Transverse colon (tissue), 4 donors: ENCODE measurements around the gene NADK. TPM values are rescaled to one million over a fixed set of nuclear protein-coding genes. Genes with fewer than 3 reads are reported as not detected.
"Not testable (repeated sequence)": the region's sequence is repeated elsewhere in the genome, so short reads cannot be mapped to it uniquely, and the experiment has no call there.

Source experiments
- DNase-seq: peaks from one replicate; pipeline ENCODE4 v3.0.0-alpha.2; 2019
- H3K27ac ChIP-seq, 4 donors: fragments of 200-600 bp; sonication (generic); 2 replicates each; pipeline ENCODE4 v1.5.1; 2016 to 2018; ENCODE audit warnings: inconsistent platforms in 4 of 4
- H3K27me3 ChIP-seq: fragments of 200-600 bp; sonication (generic); 2 replicates; pipeline ENCODE4 v1.5.1; 2017; ENCODE audit warnings: inconsistent platforms
- H3K36me3 ChIP-seq, 4 donors: fragments of 200-600 bp; sonication (generic); 2 replicates each; pipeline ENCODE4 v1.5.1; 2017 to 2019; ENCODE audit warnings: inconsistent platforms in 4 of 4
- H3K4me1 ChIP-seq, 4 donors: fragments of 200-600 bp; sonication (generic); 2 replicates each; pipeline ENCODE4 v1.5.1; 2017 to 2020; ENCODE audit warnings: inconsistent platforms in 4 of 4
- H3K4me3 ChIP-seq, 4 donors: fragments of 200-600 bp; sonication (generic); 1 replicate in 1 of 4; 2 replicates in 3 of 4; pipeline versions ENCODE4 v1.5.1 to v1.6.1; 2017 to 2019; ENCODE audit warnings: inconsistent platforms in 4 of 4
- H3K9me3 ChIP-seq, 2 donors: fragments of 200-600 bp; sonication (generic); 2 replicates each; pipeline ENCODE4 v1.5.1; 2017 to 2019; ENCODE audit warnings: inconsistent platforms in 2 of 2
- CTCF ChIP-seq, 5 experiments: fragments of 200-600 bp in 3 of 5; fragments of 450-650 bp in 2 of 5; sonication (generic) in 3 of 5; IDR thresholded peaks; 1 replicate in 2 of 5; 2 replicates in 3 of 5; pipeline ENCODE4 v1.5.1; 2016 to 2017; ENCODE audit warnings: antibody characterized with exemption in 5 of 5, inconsistent platforms in 3 of 5, mild to moderate bottlenecking in 2 of 5, moderate library complexity in 1 of 5
- EP300 ChIP-seq: sonication (generic); formaldehyde crosslinking; IDR thresholded peaks from one replicate; pipeline ENCODE4 v1.6.1; 2017; ENCODE audit warnings: antibody characterized with exemption, low read depth
- POLR2A ChIP-seq: fragments of 450-650 bp; IDR thresholded peaks from one replicate; pipeline ENCODE4 v1.6.1; 2016; ENCODE audit warnings: antibody characterized with exemption, mild to moderate bottlenecking, moderate library complexity
- POLR2AphosphoS5 ChIP-seq, 3 donors: sonication (generic); formaldehyde crosslinking; IDR thresholded peaks; one replicate each; pipeline ENCODE4 v1.6.1; 2016; ENCODE audit warnings: antibody characterized with exemption in 3 of 3
- WGBS, 2 donors: methylation state at CpG; one replicate each; pipeline ENCODE4 v1.1.5; 2018; ENCODE audit warnings: low coverage in 1 of 2; 5-methylcytosine and 5-hydroxymethylcytosine counted together
- in situ Hi-C, 4 donors: fragments of 200-750 bp; cut with MboI; loops; one replicate each; pipeline versions ENCODE4 v1.15.0 to v1.15.1; 2017; ENCODE audit warnings: low sequenced_read_pairs in 3 of 4, low pct_ligation_motif_present in 1 of 4, low pct_unique_long_range_greater_than_20kb in 1 of 4
- intact Hi-C: fragments of 100-400 bp; cut with DNase I; formaldehyde crosslinking; loops from one replicate; pipeline ENCODE4 v1.15.1; 2023; ENCODE audit warnings: low total_unique reads
- total RNA-seq, 4 donors: library from RNA; depleted of rRNA; stranded (reverse); fragments of >200 nt; gene quantifications; one replicate each; pipeline ENCODE4 v1.1.0, GENCODE V29; 2016

Gene NADK
- total RNA-seq, 4 donors from 2014 or later, result 129 to 191 (median 152) TPM

DNA sequence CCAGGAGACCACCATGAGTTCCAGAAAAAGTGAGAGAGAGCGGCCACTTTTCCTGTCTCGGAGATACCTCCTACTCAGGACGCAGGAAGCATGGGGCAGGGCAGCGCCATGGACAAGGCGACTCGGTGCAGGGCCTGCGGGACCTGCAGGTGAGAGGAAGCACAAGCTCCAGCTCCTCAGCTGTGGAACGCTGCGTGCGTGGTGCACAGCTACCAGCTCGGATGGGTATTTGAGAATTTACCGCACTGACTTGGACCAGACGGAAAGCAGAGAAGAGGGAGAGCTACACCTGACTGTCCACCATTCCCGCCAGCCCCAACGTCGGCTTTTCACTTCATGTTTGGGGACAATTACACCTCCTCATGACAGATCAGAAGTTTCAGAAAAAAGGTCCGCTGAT, 45.9 kb downstream of the NADK start:
- intact Hi-C loops, result no loop called here
- TF ChIP-seq CTCF (IDR thresholded peaks at IDR 0.05) (no peak), EP300 (no peak), POLR2AphosphoS5 (IDR thresholded peaks at IDR 0.05) (no peak), POLR2A (no peak)
- Histone ChIP-seq H3K4me1 (peaks cover 0 to 12% (median 0%) of the 10 kb centered on the region in 4 donors), H3K27me3 (no peaks in the 10 kb centered on the region), H3K4me3 (no peak overlapping the region), H3K36me3 (peaks cover 0 to 20% (median 8%) of the 10 kb centered on the region in 4 donors), H3K27ac (no peak overlapping the region), H3K9me3 (no peaks in the 10 kb centered on the region)
- DNase-seq, result no peak
- in situ Hi-C loops, result no loop called here
- 91% methylated on average over 17 of the region's 17 CpGs; no CpG with 5 or more reads in 1 of the 2 donors for WGBS, 2 donors

GRCh38 chr1:1730870-1731269, 47.4 kb downstream of the NADK start:
- in situ Hi-C loops, result no loop called here
- Histone ChIP-seq H3K27ac (no peak overlapping the region), H3K4me3 (no peak overlapping the region), H3K27me3 (no peaks in the 10 kb centered on the region), H3K9me3 (no peaks in the 10 kb centered on the region), H3K36me3 (peaks cover 0 to 20% (median 8%) of the 10 kb centered on the region in 4 donors), H3K4me1 (peaks cover 0 to 12% (median 0%) of the 10 kb centered on the region in 4 donors)
- WGBS, 2 donors, result 99% methylated on average over 12 of the region's 17 CpGs; no CpG with 5 or more reads in 1 of the 2 donors
- intact Hi-C loops, result no loop called here
- no peak for TF ChIP-seq POLR2A
- TF ChIP-seq EP300, result no peak
- no peak for TF ChIP-seq CTCF (IDR thresholded peaks at IDR 0.05)
- no peak for TF ChIP-seq POLR2AphosphoS5 (IDR thresholded peaks at IDR 0.05)
- DNase-seq, result no peak

DNA sequence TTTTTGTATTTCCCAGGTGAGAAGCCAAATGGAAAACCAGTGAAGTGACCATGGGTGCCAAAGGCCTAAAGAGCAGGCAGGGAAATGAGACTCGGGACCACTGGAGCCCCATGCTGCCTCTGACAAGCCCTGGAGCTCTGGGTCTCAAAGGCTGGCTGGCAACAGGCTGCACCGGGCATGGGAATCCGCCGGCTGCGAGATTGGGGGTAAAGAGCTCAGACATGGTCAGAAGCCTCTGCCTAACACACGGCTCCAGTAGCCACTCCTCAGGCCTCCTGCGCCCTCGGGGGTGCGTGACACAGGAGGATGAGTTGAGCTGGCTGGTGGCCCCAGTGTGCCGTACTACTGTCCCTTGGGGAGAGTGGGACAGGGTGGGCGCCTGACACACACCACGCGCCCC, 48.0 kb downstream of the NADK start:
- H3K4me3 ChIP-seq, intact Hi-C loops, H3K27me3 ChIP-seq, H3K27ac ChIP-seq, DNase-seq, H3K9me3 ChIP-seq, in situ Hi-C loops: not testable (repeated sequence)
- H3K4me1 ChIP-seq, result peaks cover 0 to 12% (median 0%) of the 10 kb centered on the region in 4 donors
- WGBS, 2 donors, result 83% methylated on average over 1 of the region's 13 CpGs; no CpG with 5 or more reads in 1 of the 2 donors
- peaks cover 0 to 20% (median 8%) of the 10 kb centered on the region in 4 donors for H3K36me3 ChIP-seq

GRCh38 chr1:1729116-1729816, 49.0 kb downstream of the NADK start:
- H3K4me3 ChIP-seq, DNase-seq, in situ Hi-C loops, H3K27me3 ChIP-seq, H3K9me3 ChIP-seq, intact Hi-C loops: not testable (repeated sequence)
- H3K27ac ChIP-seq, result peak overlapping the region in 3 of 4 donors; percentile 29 to 76 (median 52)
- H3K4me1 ChIP-seq, result peaks cover 0 to 12% (median 0%) of the 10 kb centered on the region in 4 donors
- WGBS, 2 donors, result 92% methylated on average over 16 of the region's 18 CpGs; no CpG with 5 or more reads in 1 of the 2 donors
- H3K36me3 ChIP-seq, result peaks cover 0 to 20% (median 8%) of the 10 kb centered on the region in 4 donors

DNA sequence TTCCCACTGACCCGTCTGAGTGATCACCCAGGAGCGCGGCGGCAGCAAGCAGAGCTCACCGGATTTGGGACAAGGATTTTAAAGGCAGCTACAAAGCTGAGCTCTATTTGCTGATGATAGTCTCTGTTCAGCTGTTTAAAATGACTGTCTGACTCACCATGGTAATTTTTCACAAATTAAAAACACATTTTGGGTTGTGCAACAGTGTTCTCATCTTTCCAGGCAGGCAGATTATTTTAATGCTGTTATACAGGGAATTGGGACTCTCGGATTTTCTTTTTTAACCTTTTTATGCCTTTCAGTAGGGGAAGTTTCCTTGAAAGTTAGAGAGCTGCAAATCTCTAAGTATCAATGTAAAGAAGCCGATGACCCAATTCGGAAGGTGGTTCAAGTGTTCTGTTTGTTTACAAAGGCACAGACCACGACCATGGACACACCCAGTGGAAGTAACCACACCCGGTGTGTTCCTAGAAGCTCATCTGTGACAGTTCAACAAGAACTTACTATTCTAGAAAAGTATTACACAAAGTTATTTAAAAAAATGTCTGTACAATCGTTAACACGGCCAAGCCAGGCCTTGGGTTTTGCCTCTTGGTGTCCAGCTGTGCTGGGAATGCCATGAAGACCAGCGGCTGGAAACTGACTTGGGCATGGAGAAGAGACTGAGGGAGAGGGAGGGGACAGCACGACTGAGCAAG, 49.8 kb downstream of the NADK start:
- DNase-seq, result peak; percentile 27
- in situ Hi-C loops, H3K9me3 ChIP-seq, H3K4me3 ChIP-seq, H3K27me3 ChIP-seq, intact Hi-C loops: not testable (repeated sequence)
- Histone ChIP-seq H3K36me3 (peaks cover 0 to 20% (median 8%) of the 10 kb centered on the region in 4 donors), H3K4me1 (peaks cover 0 to 12% (median 0%) of the 10 kb centered on the region in 4 donors), H3K27ac (peak overlapping the region; percentile 17 to 76 (median 56))
- 41 to 42% methylated on average over 8 to 9 of the region's 14 CpGs for WGBS, 2 donors

GRCh38 chr1:1727131-1727651, 51.1 kb downstream of the NADK start:
- WGBS, 2 donors, result 80 to 92% methylated on average over 4 to 11 of the region's 12 CpGs
- H3K27ac ChIP-seq, H3K27me3 ChIP-seq, H3K9me3 ChIP-seq, H3K4me3 ChIP-seq, intact Hi-C loops, H3K36me3 ChIP-seq, in situ Hi-C loops, DNase-seq: not testable (repeated sequence)
- H3K4me1 ChIP-seq, result peaks cover 0 to 12% (median 0%) of the 10 kb centered on the region in 4 donors

DNA sequence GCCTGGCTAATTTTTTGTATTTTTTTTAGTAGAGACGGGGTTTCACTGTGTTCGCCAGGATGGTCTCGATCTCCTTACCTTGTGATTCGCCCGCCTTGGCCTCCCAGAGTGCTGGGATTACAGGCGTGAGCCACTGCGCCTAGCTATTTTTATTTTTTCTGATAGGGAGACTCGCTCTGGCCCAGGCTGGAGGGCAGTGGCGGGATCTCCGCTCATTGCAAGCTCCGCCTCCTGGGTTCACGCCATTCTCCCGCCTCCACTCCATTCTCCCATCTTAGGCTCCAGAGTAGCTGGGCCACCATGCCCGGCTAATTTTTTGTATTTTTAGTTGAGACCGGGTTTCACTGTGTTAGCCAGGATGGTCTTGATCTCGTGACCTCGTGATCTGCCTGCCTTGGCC, 52.2 kb downstream of the NADK start:
- DNase-seq, H3K36me3 ChIP-seq, H3K9me3 ChIP-seq, H3K4me3 ChIP-seq, H3K27me3 ChIP-seq, intact Hi-C loops, in situ Hi-C loops: not testable (repeated sequence)
- WGBS, 2 donors, result 95% methylated on average over 11 to 17 of the region's 17 CpGs
- Histone ChIP-seq H3K4me1 (peaks cover 0 to 15% (median 4%) of the 10 kb centered on the region in 4 donors), H3K27ac (peak overlapping the region in 1 of 4 donors; percentile 4)
